Activated CD8-positive, alpha-beta T cell treated with anti-CD3 and anti-CD28 coated beads for 36 hours (primary cell): ENCODE results near the gene NLRP3. TPM values are rescaled to one million over a fixed set of nuclear protein-coding genes. Genes with fewer than 3 reads are reported as not detected.
"Not testable (repeated sequence)": the region's sequence is repeated elsewhere in the genome, so short reads cannot be mapped to it uniquely, and the experiment has no call there.

Source experiments
- ATAC-seq: fragments of 200-7000 bp; cut with Tn5 transposase; one replicate; pipeline ENCODE4 v1.10.0; 2021; ENCODE audit warnings: mild to moderate bottlenecking, moderate library complexity
- CTCF ChIA-PET: fragments of 350-600 bp; sonication (Branson Sonifier 250); formaldehyde crosslinking; loops from one replicate; lab custom pipeline; 2021; ENCODE audit warnings: antibody characterized with exemption; lab: Charles Lee
- POLR2A ChIA-PET: fragments of 350-600 bp; sonication (Branson Sonifier 250); formaldehyde crosslinking; loops from one replicate; lab custom pipeline; 2021; ENCODE audit warnings: antibody characterized with exemption; lab: Charles Lee
- DNase-seq: peaks from one replicate; pipeline ENCODE4 v3.0.0-alpha.2; 2020
- H3K27ac Mint-ChIP-seq: one replicate; pipeline ENCODE4 v1.8.0; 2021; ENCODE audit warnings: mild to moderate bottlenecking, mixed read lengths
- H3K27me3 Mint-ChIP-seq: one replicate; pipeline ENCODE4 v1.8.0; 2021; ENCODE audit warnings: mixed read lengths
- H3K36me3 Mint-ChIP-seq: one replicate; pipeline ENCODE4 v1.8.0; 2021; ENCODE audit warnings: low read depth, mixed read lengths
- H3K4me1 Mint-ChIP-seq: one replicate; pipeline ENCODE4 v1.8.0; 2021; ENCODE audit warnings: low read depth, mixed read lengths
- H3K4me3 Mint-ChIP-seq: one replicate; pipeline ENCODE4 v1.8.0; 2021; ENCODE audit warnings: mild to moderate bottlenecking, moderate library complexity, mixed read lengths
- H3K9me3 Mint-ChIP-seq: one replicate; pipeline ENCODE4 v1.8.0; 2021; ENCODE audit warnings: mixed read lengths
- CTCF ChIP-seq: fragments of 200-600 bp; IDR thresholded peaks from one replicate; pipeline ENCODE4 v1.8.0; 2022; ENCODE audit warnings: antibody characterized with exemption, mild to moderate bottlenecking
- intact Hi-C: fragments of 100-400 bp; cut with micrococcal nuclease; formaldehyde crosslinking; loops from one replicate; pipeline ENCODE4 v1.10.0; 2022
- total RNA-seq, 2 experiments: library from RNA; stranded (reverse); gene quantifications; one replicate each; pipeline ENCODE4 v1.2.3, GENCODE V29; 2021

Gene NLRP3
- total RNA-seq, 2 experiments from 2014 or later = 3.2 to 3.6 TPM

GRCh38 chr1:247471445-247472016 lies 55.6 kb downstream of the NLRP3 start:
- POLR2A ChIA-PET = no interaction called here
- intact Hi-C loops = no loop called here
- TF ChIP-seq CTCF = no peak
- no peaks in the 10 kb centered on the region for H3K4me1 Mint-ChIP-seq
- ATAC-seq (no peak), DNase-seq (no peak)
- no peaks in the 10 kb centered on the region for H3K27me3 Mint-ChIP-seq
- H3K27ac Mint-ChIP-seq = no peak overlapping the region
- H3K36me3 Mint-ChIP-seq = peaks cover 1% of the 10 kb centered on the region
- CTCF ChIA-PET = interaction anchor here (0.7 to 2.8 kb wide), 4 partner anchors 29 to 1217 kb away, joined by 3 to 7 read pairs (median 3); no protein-coding TSS in a partner anchor
- H3K4me3 Mint-ChIP-seq = no peak overlapping the region
- peaks cover 5% of the 10 kb centered on the region for H3K9me3 Mint-ChIP-seq

- CTCF ChIA-PET = interaction anchor here (1.1 to 2.8 kb wide), 2 partner anchors 28 to 82 kb away, joined by 3 to 7 read pairs; no protein-coding TSS in a partner anchor
- POLR2A ChIA-PET = no interaction called here
- no peak for DNase-seq
- peaks cover 1% of the 10 kb centered on the region for H3K36me3 Mint-ChIP-seq
- no peaks in the 10 kb centered on the region for H3K4me1 Mint-ChIP-seq
- no peak overlapping the region for H3K4me3 Mint-ChIP-seq
- no peaks in the 10 kb centered on the region for H3K27me3 Mint-ChIP-seq
- ATAC-seq = no peak
- H3K27ac Mint-ChIP-seq = no peak overlapping the region
- intact Hi-C loops = no loop called here
- TF ChIP-seq CTCF = no peak
- H3K9me3 Mint-ChIP-seq = peaks cover 5% of the 10 kb centered on the region
These were observed 56.1 kb downstream of the NLRP3 start for GRCh38 chr1:247472035-247472434.

GRCh38 chr1:247474367-247474766 lies 58.4 kb downstream of the NLRP3 start:
- ChIA-PET CTCF (no interaction called here), POLR2A (no interaction called here)
- H3K36me3 Mint-ChIP-seq = peaks cover 1% of the 10 kb centered on the region
- no peak overlapping the region for H3K4me3 Mint-ChIP-seq
- H3K9me3 Mint-ChIP-seq = peaks cover 5% of the 10 kb centered on the region
- no peak overlapping the region for H3K27ac Mint-ChIP-seq
- no peaks in the 10 kb centered on the region for H3K27me3 Mint-ChIP-seq
- intact Hi-C loops = no loop called here
- no peaks in the 10 kb centered on the region for H3K4me1 Mint-ChIP-seq
- ATAC-seq = no peak
- DNase-seq = no peak
- TF ChIP-seq CTCF = no peak

GRCh38 chr1:247475793-247476192 lies 59.8 kb downstream of the NLRP3 start:
- no peak for TF ChIP-seq CTCF
- Mint-ChIP-seq H3K36me3 (peaks cover 1% of the 10 kb centered on the region), H3K4me3 (no peak overlapping the region), H3K27ac (no peak overlapping the region), H3K27me3 (no peaks in the 10 kb centered on the region), H3K4me1 (no peaks in the 10 kb centered on the region), H3K9me3 (peaks cover 5% of the 10 kb centered on the region)
- CTCF ChIA-PET = interaction anchor here (2.1 to 4.3 kb wide), 3 partner anchors 12 to 103 kb away, joined by 6 to 17 read pairs (median 15); no protein-coding TSS in a partner anchor
- intact Hi-C loops = no loop called here
- DNase-seq (no peak), ATAC-seq (no peak)
- POLR2A ChIA-PET = no interaction called here

- H3K4me3 Mint-ChIP-seq, H3K36me3 Mint-ChIP-seq, intact Hi-C loops, H3K4me1 Mint-ChIP-seq, H3K27me3 Mint-ChIP-seq, H3K9me3 Mint-ChIP-seq, ATAC-seq, H3K27ac Mint-ChIP-seq, DNase-seq: not testable (repeated sequence)
- ChIA-PET POLR2A (interaction anchor here (0.9 kb wide), 1 partner anchor 60 kb away, joined by 3 read pairs; the partner anchor contains the start of gene NLRP3), CTCF (interaction anchor here (2.1 to 4.3 kb wide), 3 partner anchors 11 to 104 kb away, joined by 6 to 17 read pairs (median 15); no protein-coding TSS in a partner anchor)
These were observed 60.5 kb downstream of the NLRP3 start for GRCh38 chr1:247476328-247477058.
